HEK293 (cell line): ENCODE results near the gene CACNA1H.

Source experiments
- CTCF ChIA-PET: fragments of 350-600 bp; formaldehyde crosslinking; extraction: SDS; loops from one replicate; lab custom pipeline; 2021; ENCODE audit warnings: antibody characterized with exemption; lab: Yijun Ruan, JAX
- POLR2A ChIA-PET: fragments of 300-600 bp; formaldehyde crosslinking; extraction: SDS; loops from one replicate; lab custom pipeline; 2020; ENCODE audit warnings: antibody characterized with exemption, inconsistent platforms; lab: Yijun Ruan, JAX
- H3K27ac ChIP-seq: fragments of 200-500 bp; sonication (Bioruptor generic); 2 replicates; pipeline ENCODE4 v1.5.1; 2014; ENCODE audit warnings: low read depth, low read length, control low read depth, inconsistent platforms; ENCODE audit errors: extremely low read depth
- H3K36me3 ChIP-seq, 2 experiments: fragments of 200-500 bp in 1 of 2; sonication (Bioruptor generic) in 1 of 2; 1 replicate in 1 of 2; 2 replicates in 1 of 2; pipeline ENCODE4 v1.5.1; 2014 to 2017; ENCODE audit warnings: inconsistent platforms in 2 of 2, low read length in 2 of 2; ENCODE audit not compliant: control insufficient read depth in 2 of 2, insufficient read depth in 1 of 2
- H3K4me1 ChIP-seq: fragments of 200-500 bp; sonication (Bioruptor generic); 2 replicates; pipeline ENCODE4 v1.5.1; 2014; ENCODE audit warnings: mild to moderate bottlenecking, low read length, inconsistent platforms; ENCODE audit not compliant: control insufficient read depth, insufficient read depth
- H3K4me3 ChIP-seq: 2 replicates; pipeline ENCODE4 v1.5.1; 2011; ENCODE audit warnings: low read depth, mild to moderate bottlenecking, control low read depth, low read length, moderate library complexity
- H3K9me3 ChIP-seq: fragments of 200-500 bp; sonication (Bioruptor generic); 2 replicates; pipeline ENCODE4 v1.5.1; 2014; ENCODE audit warnings: low read depth, low read length, inconsistent platforms; ENCODE audit not compliant: control insufficient read depth, insufficient read depth
- PRDM1 ChIP-seq: fragments of 450-650 bp; formaldehyde crosslinking; IDR thresholded peaks from 2 replicates; pipeline ENCODE4; 2016; ENCODE audit warnings: missing biosample characterization, missing genetic modification characterization
- SP2 ChIP-seq: fragments of 450-650 bp; formaldehyde crosslinking; IDR thresholded peaks from 2 replicates; pipeline ENCODE4 v1.5.1; 2016; ENCODE audit warnings: missing biosample characterization, missing genetic modification characterization
- SP3 ChIP-seq: fragments of 450-650 bp; formaldehyde crosslinking; IDR thresholded peaks from 2 replicates; pipeline ENCODE4 v1.5.1; 2016; ENCODE audit warnings: missing biosample characterization, missing genetic modification characterization
- YY2 ChIP-seq: fragments of 450-650 bp; formaldehyde crosslinking; IDR thresholded peaks from 2 replicates; pipeline ENCODE4 v1.5.1; 2016; ENCODE audit warnings: missing biosample characterization, missing genetic modification characterization
- ZFHX2 ChIP-seq: fragments of 450-650 bp; formaldehyde crosslinking; conservative IDR thresholded peaks from 2 replicates; pipeline ENCODE4 v1.5.1; 2016; ENCODE audit warnings: missing biosample characterization, missing genetic modification characterization
- ZFP69B ChIP-seq: fragments of 450-650 bp; formaldehyde crosslinking; IDR thresholded peaks from 2 replicates; pipeline ENCODE4 v1.5.1; 2016; ENCODE audit warnings: missing biosample characterization, missing genetic modification characterization
- ZNF132 ChIP-seq: fragments of 450-650 bp; formaldehyde crosslinking; IDR thresholded peaks from 2 replicates; pipeline ENCODE4 v1.5.1; 2017; ENCODE audit warnings: missing biosample characterization, missing genetic modification characterization, borderline replicate concordance
- ZNF214 ChIP-seq: fragments of 450-650 bp; formaldehyde crosslinking; IDR thresholded peaks from 2 replicates; pipeline ENCODE4 v1.5.1; 2017; ENCODE audit warnings: missing biosample characterization, mild to moderate bottlenecking, missing genetic modification characterization, borderline replicate concordance
- ZNF24 ChIP-seq: fragments of 450-650 bp; formaldehyde crosslinking; IDR thresholded peaks from 2 replicates; pipeline ENCODE4 v1.5.1; 2016; ENCODE audit warnings: missing biosample characterization, missing genetic modification characterization
- ZNF37A ChIP-seq: fragments of 450-650 bp; IDR thresholded peaks from 2 replicates; pipeline ENCODE4 v1.5.1; 2018; ENCODE audit warnings: missing biosample characterization, missing genetic modification characterization
- ZNF404 ChIP-seq: fragments of 450-650 bp; formaldehyde crosslinking; IDR thresholded peaks from 2 replicates; pipeline ENCODE4 v1.5.1; 2017; ENCODE audit warnings: missing biosample characterization, missing genetic modification characterization
- ZNF521 ChIP-seq: fragments of 450-650 bp; formaldehyde crosslinking; IDR thresholded peaks from 2 replicates; pipeline ENCODE4 v1.5.1; 2017; ENCODE audit warnings: missing biosample characterization, mild to moderate bottlenecking, missing genetic modification characterization
- ZNF600 ChIP-seq: fragments of 450-650 bp; formaldehyde crosslinking; IDR thresholded peaks from 2 replicates; pipeline ENCODE4 v1.5.1; 2016; ENCODE audit warnings: missing biosample characterization, missing genetic modification characterization
- ZNF654 ChIP-seq: fragments of 450-650 bp; formaldehyde crosslinking; IDR thresholded peaks from 2 replicates; pipeline ENCODE4 v1.5.1; 2016; ENCODE audit warnings: low read depth, missing biosample characterization, missing genetic modification characterization
- ZNF747 ChIP-seq: fragments of 450-650 bp; formaldehyde crosslinking; IDR thresholded peaks from 2 replicates; pipeline ENCODE4 v1.5.1; 2016; ENCODE audit warnings: missing biosample characterization, missing genetic modification characterization
- ZNF791 ChIP-seq: fragments of 450-650 bp; formaldehyde crosslinking; IDR thresholded peaks from 2 replicates; pipeline ENCODE4 v1.5.1; 2016; ENCODE audit warnings: missing biosample characterization, missing genetic modification characterization
- ZSCAN23 ChIP-seq: fragments of 450-650 bp; formaldehyde crosslinking; IDR thresholded peaks from 2 replicates; pipeline ENCODE4 v1.5.1; 2016; ENCODE audit warnings: missing biosample characterization, missing genetic modification characterization
- TF ChIP-seq, protein P1 (sequence below): fragments of 450-650 bp; IDR thresholded peaks from 2 replicates; pipeline ENCODE4 v1.5.1; 2018; ENCODE audit warnings: missing biosample characterization, mild to moderate bottlenecking, missing genetic modification characterization
- TF ChIP-seq, protein P2 (sequence below): fragments of 450-650 bp; formaldehyde crosslinking; IDR thresholded peaks from 2 replicates; pipeline ENCODE4 v1.5.1; 2016; ENCODE audit warnings: missing biosample characterization, missing genetic modification characterization, borderline replicate concordance
- TF ChIP-seq, protein P3 (sequence below): fragments of 450-650 bp; formaldehyde crosslinking; IDR thresholded peaks from 2 replicates; pipeline ENCODE4 v1.5.1; 2016; ENCODE audit warnings: missing biosample characterization, missing genetic modification characterization
- TF ChIP-seq, protein P4 (sequence below): fragments of 450-650 bp; formaldehyde crosslinking; IDR thresholded peaks from 2 replicates; pipeline ENCODE4 v1.5.1; 2016; ENCODE audit warnings: missing biosample characterization, missing genetic modification characterization

Gene CACNA1H

DNA sequence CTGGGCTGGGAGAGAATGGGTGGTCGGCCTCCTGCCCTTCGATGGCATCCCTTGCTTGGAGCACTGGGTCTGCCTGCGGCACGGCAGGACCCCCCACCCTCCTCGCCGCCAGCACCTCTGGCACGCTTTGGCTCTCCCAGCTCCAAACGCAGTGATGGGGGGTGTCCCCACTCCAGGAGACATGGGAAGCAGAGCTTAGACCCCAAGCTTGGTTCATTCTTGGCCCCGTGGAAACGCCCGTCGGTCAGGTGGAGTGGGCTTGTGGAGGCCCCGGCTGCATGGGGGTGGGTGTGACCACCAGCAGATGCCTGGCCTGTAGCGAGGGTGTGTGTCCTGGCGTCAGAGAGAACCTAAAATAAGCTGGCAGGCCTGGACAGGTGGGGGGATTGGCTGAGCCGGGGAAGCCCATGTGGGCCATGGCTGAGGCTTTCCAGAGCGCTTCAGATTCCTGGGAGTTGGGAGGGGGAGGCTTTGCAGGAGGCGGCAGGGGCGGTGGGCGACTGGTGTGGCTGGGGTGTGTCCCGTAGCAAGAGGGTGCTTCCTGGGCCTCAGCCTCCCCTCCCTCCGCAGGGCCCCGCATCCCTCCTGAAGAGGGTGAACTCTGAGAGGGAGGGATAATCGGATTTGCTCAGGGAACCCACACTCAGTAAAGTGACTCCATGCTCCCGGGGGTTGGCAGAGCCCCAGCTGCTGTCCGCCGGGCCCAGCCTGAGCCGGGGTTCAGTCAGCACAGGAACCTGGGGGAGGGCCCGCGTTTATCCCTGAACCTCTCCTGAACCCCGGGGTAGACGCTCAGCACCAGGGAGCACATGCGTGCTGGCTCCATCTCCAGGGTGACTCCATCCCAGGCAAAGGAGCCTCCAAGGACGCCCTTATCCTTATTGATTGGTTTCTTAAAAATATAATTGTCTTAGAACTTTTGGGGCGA lies 3.4 kb downstream of the CACNA1H start (continued):
- TF ChIP-seq, protein P1, sequence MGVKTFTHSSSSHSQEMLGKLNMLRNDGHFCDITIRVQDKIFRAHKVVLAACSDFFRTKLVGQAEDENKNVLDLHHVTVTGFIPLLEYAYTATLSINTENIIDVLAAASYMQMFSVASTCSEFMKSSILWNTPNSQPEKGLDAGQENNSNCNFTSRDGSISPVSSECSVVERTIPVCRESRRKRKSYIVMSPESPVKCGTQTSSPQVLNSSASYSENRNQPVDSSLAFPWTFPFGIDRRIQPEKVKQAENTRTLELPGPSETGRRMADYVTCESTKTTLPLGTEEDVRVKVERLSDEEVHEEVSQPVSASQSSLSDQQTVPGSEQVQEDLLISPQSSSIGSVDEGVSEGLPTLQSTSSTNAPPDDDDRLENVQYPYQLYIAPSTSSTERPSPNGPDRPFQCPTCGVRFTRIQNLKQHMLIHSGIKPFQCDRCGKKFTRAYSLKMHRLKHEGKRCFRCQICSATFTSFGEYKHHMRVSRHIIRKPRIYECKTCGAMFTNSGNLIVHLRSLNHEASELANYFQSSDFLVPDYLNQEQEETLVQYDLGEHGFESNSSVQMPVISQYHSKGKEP, result no peak
- TF ChIP-seq YY2 (no peak), ZNF521 (tag by site-specific recombination) (no peak), SP3 (tag by site-specific recombination) (no peak), ZNF404 (tag by site-specific recombination) (no peak), ZFHX2 (tag by site-specific recombination) (0 out of 2 replicates have a peak, but pooled peaks have one; percentile 10)

DNA sequence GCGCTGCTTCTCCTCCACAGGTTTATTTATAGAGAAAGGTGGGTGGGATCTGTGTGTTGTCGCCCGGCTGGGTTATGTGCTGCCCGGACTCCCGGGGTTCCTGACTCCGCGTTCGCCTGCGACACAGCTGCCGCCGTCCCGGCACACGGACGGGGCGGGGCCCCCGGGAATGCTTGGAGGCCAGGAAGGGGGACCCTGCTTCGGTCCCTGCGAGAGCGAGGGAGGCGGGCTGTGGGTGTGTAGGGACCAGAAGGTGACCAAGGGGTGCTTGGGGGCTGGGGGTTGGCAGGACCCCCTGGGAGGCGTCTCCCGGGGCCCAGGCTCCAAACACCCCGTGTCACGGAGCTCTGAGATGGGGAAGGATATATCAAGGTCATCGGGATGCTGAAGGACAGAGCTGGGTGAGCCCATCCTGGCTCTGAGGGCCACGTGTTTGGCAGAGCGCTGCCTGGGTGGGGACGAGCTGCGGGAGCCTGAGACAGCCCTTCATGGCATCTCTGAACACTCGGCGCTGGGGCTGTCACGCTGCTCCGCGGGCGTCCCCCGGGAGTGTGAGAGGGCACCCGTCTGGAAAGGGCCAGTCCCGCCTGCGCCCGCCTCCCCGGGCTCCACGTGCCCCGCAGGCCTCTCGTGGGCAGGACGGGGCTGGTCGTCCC lies 4.2 kb downstream of the CACNA1H start:
- Histone ChIP-seq H3K27ac (no peak overlapping the region), H3K4me3 (no peak overlapping the region), H3K4me1 (no peaks in the 10 kb centered on the region), H3K9me3 (no peaks in the 10 kb centered on the region), H3K36me3 (no peaks in the 10 kb centered on the region)
- TF ChIP-seq ZNF214 (tag by site-specific recombination), result no peak
- TF ChIP-seq, protein P2, sequence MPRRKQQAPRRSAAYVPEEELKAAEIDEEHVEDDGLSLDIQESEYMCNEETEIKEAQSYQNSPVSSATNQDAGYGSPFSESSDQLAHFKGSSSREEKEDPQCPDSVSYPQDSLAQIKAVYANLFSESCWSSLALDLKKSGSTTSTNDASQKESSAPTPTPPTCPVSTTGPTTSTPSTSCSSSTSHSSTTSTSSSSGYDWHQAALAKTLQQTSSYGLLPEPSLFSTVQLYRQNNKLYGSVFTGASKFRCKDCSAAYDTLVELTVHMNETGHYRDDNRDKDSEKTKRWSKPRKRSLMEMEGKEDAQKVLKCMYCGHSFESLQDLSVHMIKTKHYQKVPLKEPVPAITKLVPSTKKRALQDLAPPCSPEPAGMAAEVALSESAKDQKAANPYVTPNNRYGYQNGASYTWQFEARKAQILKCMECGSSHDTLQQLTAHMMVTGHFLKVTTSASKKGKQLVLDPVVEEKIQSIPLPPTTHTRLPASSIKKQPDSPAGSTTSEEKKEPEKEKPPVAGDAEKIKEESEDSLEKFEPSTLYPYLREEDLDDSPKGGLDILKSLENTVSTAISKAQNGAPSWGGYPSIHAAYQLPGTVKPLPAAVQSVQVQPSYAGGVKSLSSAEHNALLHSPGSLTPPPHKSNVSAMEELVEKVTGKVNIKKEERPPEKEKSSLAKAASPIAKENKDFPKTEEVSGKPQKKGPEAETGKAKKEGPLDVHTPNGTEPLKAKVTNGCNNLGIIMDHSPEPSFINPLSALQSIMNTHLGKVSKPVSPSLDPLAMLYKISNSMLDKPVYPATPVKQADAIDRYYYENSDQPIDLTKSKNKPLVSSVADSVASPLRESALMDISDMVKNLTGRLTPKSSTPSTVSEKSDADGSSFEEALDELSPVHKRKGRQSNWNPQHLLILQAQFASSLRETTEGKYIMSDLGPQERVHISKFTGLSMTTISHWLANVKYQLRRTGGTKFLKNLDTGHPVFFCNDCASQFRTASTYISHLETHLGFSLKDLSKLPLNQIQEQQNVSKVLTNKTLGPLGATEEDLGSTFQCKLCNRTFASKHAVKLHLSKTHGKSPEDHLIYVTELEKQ, result no peak
- TF ChIP-seq ZNF600 (tag by site-specific recombination), result no peak
- TF ChIP-seq PRDM1 (tag by site-specific recombination), result no peak
- TF ChIP-seq ZSCAN23 (tag by site-specific recombination), result no peak
- TF ChIP-seq ZNF24, result no peak
- no peak for TF ChIP-seq SP2 (tag by site-specific recombination)
- TF ChIP-seq, protein P3, sequence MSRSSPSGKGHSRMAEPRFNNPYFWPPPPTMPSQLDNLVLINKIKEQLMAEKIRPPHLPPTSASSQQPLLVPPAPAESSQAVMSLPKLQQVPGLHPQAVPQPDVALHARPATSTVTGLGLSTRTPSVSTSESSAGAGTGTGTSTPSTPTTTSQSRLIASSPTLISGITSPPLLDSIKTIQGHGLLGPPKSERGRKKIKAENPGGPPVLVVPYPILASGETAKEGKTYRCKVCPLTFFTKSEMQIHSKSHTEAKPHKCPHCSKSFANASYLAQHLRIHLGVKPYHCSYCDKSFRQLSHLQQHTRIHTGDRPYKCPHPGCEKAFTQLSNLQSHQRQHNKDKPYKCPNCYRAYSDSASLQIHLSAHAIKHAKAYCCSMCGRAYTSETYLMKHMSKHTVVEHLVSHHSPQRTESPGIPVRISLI (tag by site-specific recombination), result no peak
- TF ChIP-seq ZNF791 (tag by site-specific recombination), result no peak
- no peak for TF ChIP-seq ZNF654 (tag by site-specific recombination)
- TF ChIP-seq, protein P4, sequence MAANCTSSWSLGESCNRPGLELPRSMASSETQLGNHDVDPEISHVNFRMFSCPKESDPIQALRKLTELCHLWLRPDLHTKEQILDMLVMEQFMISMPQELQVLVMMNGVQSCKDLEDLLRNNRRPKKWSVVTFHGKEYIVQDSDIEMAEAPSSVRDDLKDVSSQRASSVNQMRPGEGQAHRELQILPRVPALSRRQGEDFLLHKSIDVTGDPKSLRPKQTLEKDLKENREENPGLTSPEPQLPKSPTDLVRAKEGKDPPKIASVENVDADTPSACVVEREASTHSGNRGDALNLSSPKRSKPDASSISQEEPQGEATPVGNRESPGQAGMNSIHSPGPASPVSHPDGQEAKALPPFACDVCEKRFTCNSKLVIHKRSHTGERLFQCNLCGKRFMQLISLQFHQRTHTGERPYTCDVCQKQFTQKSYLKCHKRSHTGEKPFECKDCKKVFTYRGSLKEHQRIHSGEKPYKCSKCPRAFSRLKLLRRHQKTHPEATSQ (tag by site-specific recombination), result no peak
- TF ChIP-seq ZNF132 (tag by site-specific recombination), result no peak
- no peak for TF ChIP-seq ZFP69B (tag by site-specific recombination)
- TF ChIP-seq ZNF37A (tag by site-specific recombination), result no peak
- no peak for TF ChIP-seq ZNF747
- ChIA-PET POLR2A (no interaction called here), CTCF (interaction anchor here (1.0 kb wide), 1 partner anchor 100 kb away, joined by 3 read pairs; no protein-coding TSS in a partner anchor)
